Activated CD4-positive, alpha-beta T cell treated with anti-CD3 and anti-CD28 coated beads, Interleukin-2, amount 50 U/mL, for 4 hours (primary cell): ENCODE results near the gene KAT8.

Experiments
- DNase-seq, 2 experiments: peaks; one replicate each; pipeline ENCODE4 v3.0.0-alpha.2; 2020

Gene KAT8

DNA sequence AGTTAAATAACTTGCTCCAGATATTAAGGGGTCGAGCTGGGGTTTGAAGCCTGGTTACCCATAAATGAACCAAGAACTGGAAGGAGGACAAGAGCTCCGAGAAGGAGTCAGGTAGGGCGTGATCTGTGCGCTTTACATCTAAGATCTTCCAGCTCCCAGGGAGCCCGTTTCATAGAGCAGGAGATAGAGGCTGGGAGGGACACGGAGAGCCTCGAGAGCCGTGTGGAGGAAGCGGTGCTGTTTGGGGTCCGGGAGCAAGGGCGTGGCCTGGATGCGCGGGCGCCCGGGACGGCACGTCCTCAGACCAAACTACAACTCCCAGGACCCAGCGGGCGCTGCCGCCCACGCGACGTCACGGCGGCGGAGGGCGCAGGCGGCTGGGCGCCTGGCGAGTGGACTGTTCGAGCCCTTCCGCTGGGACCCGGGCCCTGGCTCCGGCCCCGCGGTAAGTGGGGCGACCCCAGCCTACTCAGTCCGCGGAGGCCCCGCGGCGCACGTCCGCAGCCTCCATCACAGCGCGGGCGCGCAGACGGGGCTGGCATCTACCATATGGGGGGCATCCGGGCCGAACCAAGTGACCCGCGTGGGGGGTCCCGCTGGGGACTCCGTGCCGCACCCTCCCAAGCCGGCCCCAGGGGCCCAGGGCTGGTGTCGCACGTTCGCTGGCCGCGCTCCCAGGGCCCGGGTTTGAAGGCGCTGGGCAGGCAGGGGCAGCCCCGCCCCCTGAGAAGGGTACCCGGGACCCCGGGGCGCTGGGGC lies 9.2 kb upstream of the KAT8 start, which contains the start of gene BCKDK:
BCKDK (plus strand) TSS at position 352 of the 759 bp plus-strand sequence. CDS start 838 bp downstream, outside the sequence.
- DNase-seq, result peak; percentile 49 to 50

DNA sequence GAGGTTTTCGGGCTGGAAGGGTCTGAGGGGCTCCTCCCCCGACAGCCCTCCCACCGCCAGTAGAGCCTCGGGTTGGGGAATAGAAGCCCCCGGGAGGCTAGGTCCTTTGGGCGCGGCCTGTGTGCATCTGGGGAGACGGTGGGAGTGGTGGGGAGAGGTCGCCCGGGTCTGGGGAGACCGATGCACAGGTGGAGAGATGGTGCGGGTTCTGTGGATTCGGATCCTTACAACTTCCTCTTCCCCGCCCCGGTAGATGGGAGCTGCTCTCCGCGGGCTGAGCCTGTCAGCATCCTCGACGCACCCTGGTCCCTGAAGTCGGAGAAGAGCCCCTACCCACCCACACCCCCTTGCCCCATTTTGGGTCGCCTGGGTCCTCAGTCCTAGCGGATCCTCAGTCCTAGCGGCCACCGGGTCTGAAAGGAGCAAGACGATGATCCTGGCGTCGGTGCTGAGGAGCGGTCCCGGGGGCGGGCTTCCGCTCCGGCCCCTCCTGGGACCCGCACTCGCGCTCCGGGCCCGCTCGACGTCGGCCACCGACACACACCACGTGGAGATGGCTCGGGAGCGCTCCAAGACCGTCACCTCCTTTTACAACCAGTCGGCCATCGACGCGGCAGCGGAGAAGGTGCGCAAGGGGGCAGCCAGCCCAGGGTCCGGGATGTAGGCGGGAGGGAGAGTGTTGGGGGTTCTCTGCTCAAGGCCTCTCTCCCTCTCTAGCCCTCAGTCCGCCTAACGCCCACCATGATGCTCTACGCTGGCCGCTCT lies 8.5 kb upstream of the KAT8 start:
- DNase-seq, result no peak

DNA sequence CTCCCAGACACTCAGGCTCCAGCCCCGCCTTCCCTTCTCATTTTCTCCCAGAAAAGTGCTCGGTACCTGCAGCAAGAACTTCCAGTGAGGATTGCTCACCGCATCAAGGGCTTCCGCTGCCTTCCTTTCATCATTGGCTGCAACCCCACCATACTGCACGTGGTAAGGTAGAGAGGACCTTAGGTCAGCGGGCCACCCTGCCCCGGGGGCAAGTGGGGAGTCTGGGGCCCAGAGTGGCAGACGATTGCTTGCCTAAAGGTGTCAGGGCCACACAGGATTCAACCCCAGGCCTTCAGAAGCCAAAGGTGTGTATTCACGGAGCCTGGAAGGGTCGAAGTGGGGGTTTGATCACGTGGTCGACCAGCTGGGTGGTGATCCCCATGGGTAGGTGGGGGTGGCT lies 7.8 kb upstream of the KAT8 start:
- no peak for DNase-seq

DNA sequence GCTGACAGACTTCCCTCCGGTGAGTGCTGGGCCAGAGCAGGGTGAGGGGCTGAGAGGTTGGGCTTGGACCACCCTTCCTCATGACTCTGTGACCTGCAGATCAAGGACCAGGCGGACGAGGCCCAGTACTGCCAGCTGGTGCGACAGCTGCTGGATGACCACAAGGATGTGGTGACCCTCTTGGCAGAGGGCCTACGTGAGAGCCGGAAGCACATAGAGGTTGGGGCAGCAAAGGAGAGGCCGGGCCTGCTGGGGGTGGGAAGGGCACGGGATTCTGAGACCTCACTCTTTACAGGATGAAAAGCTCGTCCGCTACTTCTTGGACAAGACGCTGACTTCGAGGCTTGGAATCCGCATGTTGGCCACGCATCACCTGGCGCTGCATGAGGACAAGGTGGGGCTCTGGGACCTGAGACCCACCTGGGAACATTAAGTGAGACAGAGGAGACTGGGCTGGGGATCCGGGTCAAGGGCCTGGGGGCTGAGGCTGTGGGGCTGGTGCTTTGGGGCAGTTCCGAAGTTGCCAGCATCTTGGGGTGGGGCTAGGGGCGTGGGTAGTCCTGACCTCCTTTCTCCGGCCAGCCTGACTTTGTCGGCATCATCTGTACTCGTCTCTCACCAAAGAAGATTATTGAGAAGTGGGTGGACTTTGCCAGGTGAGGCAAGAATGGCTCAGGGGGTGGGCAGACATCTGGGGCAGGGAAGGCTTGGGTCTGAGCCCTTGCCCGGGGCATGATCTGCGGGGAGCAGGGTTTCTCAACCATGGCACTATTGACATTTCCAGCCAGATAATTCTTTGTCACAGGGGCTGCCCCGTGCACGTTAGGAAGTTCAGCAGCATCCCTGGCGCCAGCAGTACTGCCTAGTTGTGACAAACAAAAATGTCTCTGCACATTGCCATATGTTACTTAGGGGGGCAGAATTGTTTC lies 7.1 kb upstream of the KAT8 start:
- DNase-seq, result no peak

DNA sequence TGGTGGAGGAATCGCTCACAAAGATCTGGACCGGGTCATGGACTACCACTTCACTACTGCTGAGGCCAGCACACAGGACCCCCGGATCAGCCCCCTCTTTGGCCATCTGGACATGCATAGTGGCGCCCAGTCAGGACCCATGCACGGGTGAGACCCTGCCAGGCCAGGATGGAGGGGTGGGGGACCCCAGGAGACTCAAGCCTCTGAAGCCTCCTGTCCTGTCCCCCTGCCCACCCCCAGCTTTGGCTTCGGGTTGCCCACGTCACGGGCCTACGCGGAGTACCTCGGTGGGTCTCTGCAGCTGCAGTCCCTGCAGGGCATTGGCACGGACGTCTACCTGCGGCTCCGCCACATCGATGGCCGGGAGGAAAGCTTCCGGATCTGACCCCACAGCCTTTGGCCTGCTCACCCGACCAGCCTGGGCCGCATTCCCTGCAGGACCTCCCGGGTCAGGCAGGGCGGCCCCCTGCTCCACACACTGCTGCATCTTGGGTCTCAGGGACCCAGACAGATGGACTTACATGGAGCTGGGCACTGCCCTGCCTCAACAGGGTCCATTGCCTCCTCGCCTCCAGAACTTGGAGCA lies 5.5 kb upstream of the KAT8 start:
- DNase-seq, result no peak

GRCh38 chr16:31112711-31113110 lies 4.8 kb upstream of the KAT8 start:
- DNase-seq, result no peak

GRCh38 chr16:31113121-31114120 lies 4.0 kb upstream of the KAT8 start:
- no peak for DNase-seq

GRCh38 chr16:31114468-31114867 lies 3.0 kb upstream of the KAT8 start:
- DNase-seq, result no peak

DNA sequence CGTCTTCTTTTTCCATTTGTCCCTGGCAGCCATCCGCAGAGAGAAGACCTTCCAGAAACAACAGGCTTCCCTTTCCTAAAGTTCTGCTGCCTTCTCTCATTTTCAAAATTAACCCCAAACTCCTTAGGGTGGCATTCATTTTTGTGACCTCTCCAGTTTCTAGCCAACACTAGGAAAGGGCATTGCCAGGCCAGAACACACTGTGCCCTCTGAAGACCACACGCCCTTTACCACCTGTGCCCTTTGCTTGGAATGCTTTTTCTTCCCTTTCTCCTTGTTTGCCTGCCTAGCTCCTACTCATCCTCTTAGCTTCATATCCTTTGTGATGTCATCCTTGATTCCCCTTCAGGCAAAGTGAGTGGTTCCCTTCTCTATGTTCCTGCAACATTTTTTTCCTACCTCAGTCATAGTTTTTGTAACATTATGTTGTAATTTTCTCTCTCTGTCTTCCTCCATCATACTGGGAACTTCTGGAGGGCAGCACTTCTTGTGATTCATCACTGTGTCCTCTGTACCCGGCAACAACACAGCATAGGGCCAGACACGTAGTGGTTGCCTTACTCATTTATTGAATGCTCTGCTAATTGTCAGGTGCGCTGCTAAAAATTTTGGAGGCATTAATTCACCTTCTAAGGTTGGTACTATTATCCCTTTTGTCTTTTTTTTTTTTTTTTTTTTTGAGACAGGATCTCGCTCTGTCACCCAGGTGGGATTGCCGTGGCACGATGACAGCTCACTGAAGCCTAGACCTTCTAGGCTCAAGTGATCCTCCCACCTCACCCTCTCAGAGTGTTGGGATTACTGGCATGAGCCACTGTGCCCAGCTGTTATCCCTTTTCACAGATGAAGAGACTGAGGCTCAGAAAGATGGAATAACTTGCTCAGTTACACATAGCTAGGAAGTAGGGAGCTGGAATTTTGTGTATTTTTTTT lies 1.0 kb downstream of the KAT8 start:
- DNase-seq, result no peak

GRCh38 chr16:31120129-31120528 lies 2.7 kb downstream of the KAT8 start:
- DNase-seq, result no peak

DNA sequence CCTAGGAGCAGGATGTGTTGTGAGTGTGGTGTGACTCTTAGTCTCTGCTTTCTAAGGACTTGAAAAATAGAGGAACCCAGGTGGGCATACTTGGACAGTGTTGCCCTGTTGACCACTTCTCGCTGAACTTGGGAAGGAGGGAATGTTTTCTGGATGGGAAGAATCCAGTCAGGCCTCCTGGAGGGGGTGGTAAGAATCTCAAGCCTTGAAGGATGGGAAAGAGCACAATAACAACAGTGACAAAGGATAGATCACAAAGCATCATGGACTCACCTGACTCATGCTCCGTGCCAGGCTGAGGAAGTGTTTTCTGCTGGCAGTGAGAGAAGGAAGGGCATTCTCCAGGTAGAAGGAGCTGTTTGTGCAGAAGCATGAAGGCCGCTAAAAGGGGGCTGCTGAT lies 8.4 kb downstream of the KAT8 start:
- DNase-seq, result no peak

GRCh38 chr16:31127182-31127581 lies 9.7 kb downstream of the KAT8 start:
- no peak for DNase-seq

DNA sequence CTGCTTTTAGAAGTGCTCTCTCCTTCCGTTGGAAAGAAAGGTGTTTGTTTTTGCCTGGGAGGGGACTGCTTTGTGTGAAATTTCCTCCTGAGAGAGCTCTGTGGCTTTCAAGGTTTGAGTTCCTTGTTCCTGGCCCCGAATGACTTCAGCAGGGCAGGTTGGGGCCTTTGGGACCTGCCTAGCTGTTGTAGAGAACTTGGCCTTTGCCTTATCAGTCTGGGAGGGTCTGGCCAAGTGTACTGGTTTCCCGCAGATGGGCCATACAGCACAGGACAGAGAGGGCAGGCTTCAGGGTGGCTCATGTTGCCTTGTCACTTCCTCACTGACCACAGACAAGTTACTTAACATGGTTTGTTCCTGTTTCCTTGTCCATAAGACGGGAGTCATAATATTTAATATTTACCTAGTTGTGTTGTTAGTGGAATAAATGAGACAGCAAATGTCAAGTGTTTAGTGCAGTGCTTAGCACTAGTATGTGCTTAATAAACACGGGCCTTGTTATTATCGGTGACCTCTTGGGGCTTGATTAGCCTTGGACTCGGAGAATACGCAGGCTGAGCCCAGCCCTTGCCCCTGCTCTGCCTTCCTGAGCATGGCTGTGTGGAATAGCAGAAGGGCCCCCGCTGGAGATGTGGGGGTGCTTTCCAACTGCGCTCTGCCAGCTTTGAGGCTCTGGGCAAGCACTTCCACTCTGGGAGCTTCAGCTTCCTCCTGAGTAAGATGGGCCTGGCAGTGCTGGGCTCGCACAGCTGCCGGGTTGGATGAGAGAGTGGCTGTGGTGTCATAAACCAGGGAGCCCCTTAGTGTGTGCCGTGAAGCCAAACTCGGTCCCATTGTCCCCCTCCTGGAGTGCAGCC lies 11.5 kb downstream of the KAT8 start:
- DNase-seq, result no peak

- no peak for DNase-seq
Measured at GRCh38 chr16:31129568-31130335, 12.3 kb downstream of the KAT8 start.

- DNase-seq, result no peak
Measured at GRCh38 chr16:31130336-31130891, 12.9 kb downstream of the KAT8 start.

GRCh38 chr16:31130899-31131298 lies 13.4 kb downstream of the KAT8 start:
- no peak for DNase-seq

- no peak for DNase-seq
Measured at GRCh38 chr16:31131416-31131815, 14.0 kb downstream of the KAT8 start.

DNA sequence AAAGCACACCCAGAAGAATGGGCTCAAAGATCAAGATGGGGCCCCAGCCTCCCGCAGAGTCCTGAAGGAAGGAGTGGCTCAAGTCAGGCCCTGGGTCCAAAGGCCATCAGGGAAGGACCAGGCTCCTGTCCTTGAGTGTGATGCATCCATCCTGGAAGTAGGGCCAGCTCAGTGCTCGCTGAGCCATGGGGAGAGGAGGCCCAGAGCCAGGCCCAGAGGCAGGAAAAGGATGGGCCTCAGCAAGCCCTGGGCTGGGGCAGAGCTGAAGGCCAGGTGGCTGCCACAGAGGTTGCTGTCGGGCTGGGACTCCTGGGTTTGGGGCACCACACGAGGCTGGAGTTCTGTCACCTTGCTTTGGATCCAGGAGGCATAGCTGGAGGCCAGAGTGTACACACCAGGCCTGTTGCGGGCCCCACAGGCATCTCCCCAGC lies 14.4 kb downstream of the KAT8 start:
- DNase-seq, result no peak
